Prostate gland (tissue), 2 donors: ENCODE results near the gene INTS2. TPM values are rescaled to one million over a fixed set of nuclear protein-coding genes. Genes with fewer than 3 reads are reported as not detected.

ENCODE experiments used
- DNase-seq: peaks from one replicate; pipeline ENCODE4 v3.0.0-alpha.2; 2019; ENCODE audit warnings: low spot score
- H3K27ac ChIP-seq, 2 donors: fragments of 200-600 bp; sonication (generic); 2 replicates each; pipeline ENCODE4 v1.5.1; 2017 to 2019
- H3K27me3 ChIP-seq: fragments of 200-600 bp; sonication (generic); replicated peaks from 2 replicates; pipeline ENCODE4 v1.5.1; 2019; ENCODE audit not compliant: insufficient read depth
- H3K36me3 ChIP-seq, 2 donors: fragments of 200-600 bp; sonication (generic); 1 replicate in 1 of 2; 2 replicates in 1 of 2; pipeline versions ENCODE4 v1.5.1 to v1.8.1; 2017 to 2019
- H3K4me1 ChIP-seq: fragments of 200-600 bp; sonication (generic); replicated peaks from 2 replicates; pipeline ENCODE4 v1.5.1; 2019
- H3K4me3 ChIP-seq, 2 donors: fragments of 200-600 bp; sonication (generic); 2 replicates each; pipeline ENCODE4 v1.5.1; 2017 to 2019
- H3K9me3 ChIP-seq: fragments of 200-600 bp; sonication (generic); 2 replicates; pipeline ENCODE4 v1.5.1; 2017
- CTCF ChIP-seq, 4 experiments: fragments of 200-600 bp in 2 of 4; fragments of 450-650 bp in 2 of 4; sonication (generic) in 2 of 4; IDR thresholded peaks; 1 replicate in 3 of 4; 2 replicates in 1 of 4; pipeline ENCODE4 v1.5.1; 2016 to 2019; ENCODE audit warnings: antibody characterized with exemption in 4 of 4, mild to moderate bottlenecking in 2 of 4, moderate library complexity in 2 of 4
- POLR2A ChIP-seq: fragments of 450-650 bp; IDR thresholded peaks from one replicate; pipeline ENCODE4 v1.6.1; 2016; ENCODE audit warnings: antibody characterized with exemption, mild to moderate bottlenecking
- POLR2AphosphoS5 ChIP-seq: sonication (generic); formaldehyde crosslinking; IDR thresholded peaks from one replicate; pipeline ENCODE4 v1.6.1; 2017; ENCODE audit warnings: antibody characterized with exemption
- WGBS: methylation state at CpG from one replicate; pipeline ENCODE4 v1.1.5; 2018; 5-methylcytosine and 5-hydroxymethylcytosine counted together
- intact Hi-C: fragments of 100-400 bp; cut with DNase I; formaldehyde crosslinking; loops from one replicate; pipeline ENCODE4 v1.14.2; 2022
- total RNA-seq, 2 donors: library from RNA; depleted of rRNA; stranded (reverse); fragments of >200 nt; gene quantifications; one replicate each; pipeline ENCODE4 v1.1.0, GENCODE V29; 2016

The INTS2 gene
- total RNA-seq, 2 donors from 2014 or later, result 11.7 to 21.9 TPM

GRCh38 chr17:61880589-61881102 lies 47.1 kb downstream of the INTS2 start:
- peaks cover 0 to 4% of the 10 kb centered on the region in 2 donors for H3K36me3 ChIP-seq
- 98% methylated on average over 4 of the region's 4 CpGs for WGBS

GRCh38 chr17:61878984-61879612 lies 48.7 kb downstream of the INTS2 start:
- DNase-seq, result no peak

More at GRCh38 chr17:61880589-61881102, 47.1 kb downstream of the INTS2 start:
- no peak for DNase-seq
- no peaks in the 10 kb centered on the region for H3K4me1 ChIP-seq
- no peak overlapping the region for H3K27ac ChIP-seq
- H3K4me3 ChIP-seq, result no peak overlapping the region
- no peaks in the 10 kb centered on the region for H3K9me3 ChIP-seq
- intact Hi-C loops, result no loop called here
- H3K27me3 ChIP-seq, result no peaks in the 10 kb centered on the region
- TF ChIP-seq CTCF (IDR thresholded peaks at IDR 0.05), result no peak
- no peak for TF ChIP-seq POLR2AphosphoS5
- no peak for TF ChIP-seq POLR2A

GRCh38 chr17:61878520-61878919 lies 49.3 kb downstream of the INTS2 start:
- no peaks in the 10 kb centered on the region for H3K4me1 ChIP-seq
- intact Hi-C loops, result no loop called here
- H3K4me3 ChIP-seq, result no peak overlapping the region
- 69% methylated on average over 2 of the region's 2 CpGs for WGBS
- no peaks in the 10 kb centered on the region for H3K9me3 ChIP-seq
- H3K36me3 ChIP-seq, result peaks cover 0 to 4% of the 10 kb centered on the region in 2 donors
- H3K27me3 ChIP-seq, result no peaks in the 10 kb centered on the region
- H3K27ac ChIP-seq, result no peak overlapping the region
- no peak for TF ChIP-seq POLR2AphosphoS5
- TF ChIP-seq POLR2A, result no peak
- no peak for TF ChIP-seq CTCF (IDR thresholded peaks at IDR 0.05)
- no peak for DNase-seq

More at GRCh38 chr17:61878984-61879612, 48.7 kb downstream of the INTS2 start:
- Histone ChIP-seq H3K27me3 (no peaks in the 10 kb centered on the region), H3K27ac (no peak overlapping the region), H3K4me1 (no peaks in the 10 kb centered on the region), H3K9me3 (no peaks in the 10 kb centered on the region), H3K4me3 (no peak overlapping the region), H3K36me3 (peaks cover 0 to 4% of the 10 kb centered on the region in 2 donors)
- 97% methylated on average over 3 of the region's 3 CpGs for WGBS
- TF ChIP-seq POLR2A (no peak), CTCF (IDR thresholded peaks at IDR 0.05) (no peak), POLR2AphosphoS5 (no peak)
- intact Hi-C loops, result no loop called here

GRCh38 chr17:61877837-61878236 lies 49.9 kb downstream of the INTS2 start:
- Histone ChIP-seq H3K36me3 (peaks cover 0 to 4% of the 10 kb centered on the region in 2 donors), H3K27me3 (no peaks in the 10 kb centered on the region), H3K4me1 (no peaks in the 10 kb centered on the region), H3K9me3 (no peaks in the 10 kb centered on the region), H3K27ac (no peak overlapping the region), H3K4me3 (no peak overlapping the region)
- no peak for DNase-seq
- TF ChIP-seq POLR2AphosphoS5, result no peak
- intact Hi-C loops, result no loop called here
- WGBS, result 95% methylated on average over 2 of the region's 2 CpGs

- no peak for TF ChIP-seq CTCF (IDR thresholded peaks at IDR 0.05)
- no peak for TF ChIP-seq POLR2A
- no peak for TF ChIP-seq POLR2AphosphoS5
- no peak for DNase-seq
- Histone ChIP-seq H3K9me3 (no peaks in the 10 kb centered on the region), H3K36me3 (peaks cover 0 to 3% of the 10 kb centered on the region in 2 donors), H3K27ac (no peak overlapping the region), H3K4me1 (no peaks in the 10 kb centered on the region), H3K4me3 (no peak overlapping the region), H3K27me3 (no peaks in the 10 kb centered on the region)
- 98% methylated on average over 3 of the region's 3 CpGs for WGBS
- intact Hi-C loops, result no loop called here
Measured at GRCh38 chr17:61875804-61876203, 52.0 kb downstream of the INTS2 start.
